Activated T-cell treated with anti-CD3 and anti-CD28 coated beads, Interleukin-2, amount 50 U/mL, for 24 hours (primary cell): Measurements from ENCODE around the gene TXNDC11.

ENCODE experiments used
- DNase-seq: peaks from one replicate; pipeline ENCODE4 v3.0.0-alpha.2; 2020
- H3K27ac Mint-ChIP-seq: 2 replicates; pipeline ENCODE4 v1.8.0; 2020; ENCODE audit warnings: mild to moderate bottlenecking, mixed read lengths
- H3K27me3 Mint-ChIP-seq: 2 replicates; pipeline ENCODE4 v1.8.0; 2020; ENCODE audit warnings: mixed read lengths
- H3K36me3 Mint-ChIP-seq: 2 replicates; pipeline ENCODE4 v1.8.0; 2020; ENCODE audit warnings: low read depth, mixed read lengths
- H3K4me1 Mint-ChIP-seq: 2 replicates; pipeline ENCODE4 v1.8.0; 2020; ENCODE audit warnings: low read depth, mixed read lengths
- H3K4me3 Mint-ChIP-seq: 2 replicates; pipeline ENCODE4 v1.8.0; 2020; ENCODE audit warnings: mild to moderate bottlenecking, moderate library complexity, mixed read lengths
- H3K9me3 Mint-ChIP-seq: 2 replicates; pipeline ENCODE4 v1.8.0; 2020; ENCODE audit warnings: mixed read lengths

Gene TXNDC11

GRCh38 chr16:11737713-11738112 lies 4.9 kb downstream of the TXNDC11 start:
- peaks cover 60% of the 10 kb centered on the region for H3K4me1 Mint-ChIP-seq
- no peak for DNase-seq
- H3K36me3 Mint-ChIP-seq, result peaks cover 81% of the 10 kb centered on the region
- no peak overlapping the region for H3K4me3 Mint-ChIP-seq
- no peaks in the 10 kb centered on the region for H3K27me3 Mint-ChIP-seq
- H3K9me3 Mint-ChIP-seq, result no peaks in the 10 kb centered on the region
- no peak overlapping the region for H3K27ac Mint-ChIP-seq

- Mint-ChIP-seq H3K4me1 (peaks cover 60% of the 10 kb centered on the region), H3K9me3 (no peaks in the 10 kb centered on the region), H3K27me3 (no peaks in the 10 kb centered on the region), H3K27ac (no peak overlapping the region), H3K36me3 (peaks cover 88% of the 10 kb centered on the region), H3K4me3 (no peak overlapping the region)
- no peak for DNase-seq
These were observed 5.8 kb downstream of the TXNDC11 start for GRCh38 chr16:11736903-11737302.

- H3K36me3 Mint-ChIP-seq, result peaks cover 90% of the 10 kb centered on the region
- peaks cover 55% of the 10 kb centered on the region for H3K4me1 Mint-ChIP-seq
- H3K9me3 Mint-ChIP-seq, result no peaks in the 10 kb centered on the region
- DNase-seq, result no peak
- H3K27ac Mint-ChIP-seq, result no peak overlapping the region
- H3K27me3 Mint-ChIP-seq, result no peaks in the 10 kb centered on the region
- H3K4me3 Mint-ChIP-seq, result no peak overlapping the region
These were observed 6.9 kb downstream of the TXNDC11 start for GRCh38 chr16:11735787-11736186.

GRCh38 chr16:11734653-11735043 lies 8.0 kb downstream of the TXNDC11 start:
- no peak for DNase-seq
- H3K27ac Mint-ChIP-seq, result no peak overlapping the region
- H3K27me3 Mint-ChIP-seq, result no peaks in the 10 kb centered on the region
- peaks cover 96% of the 10 kb centered on the region for H3K36me3 Mint-ChIP-seq
- no peaks in the 10 kb centered on the region for H3K9me3 Mint-ChIP-seq
- H3K4me3 Mint-ChIP-seq, result no peak overlapping the region
- peaks cover 52% of the 10 kb centered on the region for H3K4me1 Mint-ChIP-seq

GRCh38 chr16:11734025-11734652 lies 8.5 kb downstream of the TXNDC11 start:
- Mint-ChIP-seq H3K4me3 (no peak overlapping the region), H3K4me1 (peaks cover 52% of the 10 kb centered on the region), H3K27ac (peak overlapping the region; percentile 76), H3K27me3 (no peaks in the 10 kb centered on the region), H3K36me3 (peaks cover 96% of the 10 kb centered on the region), H3K9me3 (no peaks in the 10 kb centered on the region)
- no peak for DNase-seq

- Mint-ChIP-seq H3K36me3 (peaks cover 93% of the 10 kb centered on the region), H3K27me3 (no peaks in the 10 kb centered on the region), H3K9me3 (no peaks in the 10 kb centered on the region), H3K4me3 (no peak overlapping the region), H3K4me1 (peaks cover 45% of the 10 kb centered on the region), H3K27ac (no peak overlapping the region)
- no peak for DNase-seq
These were observed 11.4 kb downstream of the TXNDC11 start for GRCh38 chr16:11731222-11731621.

DNA sequence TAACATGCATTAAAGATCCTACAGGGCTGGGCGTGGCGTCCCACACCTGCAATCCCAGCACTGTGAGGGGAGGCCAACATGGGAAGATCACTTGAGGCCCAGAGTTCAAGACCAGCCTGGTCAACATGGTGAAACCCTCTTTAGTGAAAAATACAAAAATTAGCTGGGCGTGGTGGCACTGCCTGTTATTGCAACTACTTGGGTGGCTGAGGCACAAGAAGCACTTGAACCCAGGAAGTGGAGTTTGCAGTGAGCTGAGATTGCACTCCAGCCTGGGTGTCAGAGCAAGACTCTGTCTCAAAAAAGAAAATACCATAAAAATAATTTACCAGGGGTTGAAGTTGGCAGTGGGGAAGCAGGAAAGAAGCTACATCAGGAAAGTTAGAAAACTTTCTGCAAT lies 12.9 kb downstream of the TXNDC11 start:
- no peak for DNase-seq
- H3K9me3 Mint-ChIP-seq, result no peaks in the 10 kb centered on the region
- H3K27me3 Mint-ChIP-seq, result no peaks in the 10 kb centered on the region
- peaks cover 44% of the 10 kb centered on the region for H3K4me1 Mint-ChIP-seq
- H3K36me3 Mint-ChIP-seq, result peaks cover 94% of the 10 kb centered on the region
- peak overlapping the region; percentile 16 for H3K27ac Mint-ChIP-seq
- no peak overlapping the region for H3K4me3 Mint-ChIP-seq

DNA sequence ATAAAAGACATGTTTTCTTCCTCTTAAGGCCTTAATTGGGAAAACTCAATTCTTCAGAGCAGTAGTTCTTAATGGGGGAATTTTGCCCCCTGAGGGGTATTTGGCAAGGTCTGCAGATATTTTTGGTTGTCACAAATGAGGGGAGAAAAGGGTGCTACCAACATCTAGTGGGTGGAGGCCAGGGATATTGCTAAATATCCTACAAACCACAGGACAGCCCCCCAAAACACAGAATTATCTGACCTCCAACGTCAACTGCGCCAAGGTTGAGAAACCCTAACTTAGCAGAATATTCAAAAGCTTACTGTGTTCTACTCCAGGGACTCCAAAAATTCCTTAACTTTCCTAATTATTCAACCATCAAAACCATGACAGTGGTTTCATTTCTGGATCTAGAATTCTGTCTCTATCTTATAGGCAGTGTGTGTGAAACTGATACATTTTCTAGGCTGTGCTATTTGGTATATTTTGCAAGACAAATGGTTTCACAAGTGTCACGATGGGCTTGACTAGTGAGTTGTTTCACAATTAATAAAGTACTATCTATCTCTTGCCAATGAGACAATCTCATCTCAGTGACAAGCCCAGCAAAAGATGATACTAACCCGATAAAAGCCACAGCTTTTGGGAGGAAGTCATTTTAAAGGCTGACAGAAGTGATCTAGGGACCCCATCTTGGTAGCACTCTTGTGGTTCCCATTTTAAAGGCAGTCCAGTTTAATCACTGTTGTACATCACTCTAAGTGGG lies 14.7 kb downstream of the TXNDC11 start:
- no peaks in the 10 kb centered on the region for H3K27me3 Mint-ChIP-seq
- H3K4me1 Mint-ChIP-seq, result peaks cover 37% of the 10 kb centered on the region
- peak overlapping the region; percentile 32 for H3K27ac Mint-ChIP-seq
- no peak for DNase-seq
- peaks cover 94% of the 10 kb centered on the region for H3K36me3 Mint-ChIP-seq
- no peaks in the 10 kb centered on the region for H3K9me3 Mint-ChIP-seq
- H3K4me3 Mint-ChIP-seq, result no peak overlapping the region

GRCh38 chr16:11726008-11726407 lies 16.6 kb downstream of the TXNDC11 start:
- Mint-ChIP-seq H3K4me3 (no peak overlapping the region), H3K4me1 (peaks cover 37% of the 10 kb centered on the region), H3K27me3 (no peaks in the 10 kb centered on the region), H3K36me3 (peaks cover 89% of the 10 kb centered on the region), H3K9me3 (no peaks in the 10 kb centered on the region), H3K27ac (no peak overlapping the region)
- no peak for DNase-seq

GRCh38 chr16:11725457-11725856 lies 17.2 kb downstream of the TXNDC11 start:
- Mint-ChIP-seq H3K4me3 (no peak overlapping the region), H3K36me3 (peaks cover 88% of the 10 kb centered on the region), H3K9me3 (no peaks in the 10 kb centered on the region), H3K27ac (peak overlapping the region; percentile 53), H3K27me3 (no peaks in the 10 kb centered on the region), H3K4me1 (peaks cover 35% of the 10 kb centered on the region)
- no peak for DNase-seq

GRCh38 chr16:11722468-11722808 lies 20.2 kb downstream of the TXNDC11 start:
- no peaks in the 10 kb centered on the region for H3K27me3 Mint-ChIP-seq
- peaks cover 78% of the 10 kb centered on the region for H3K36me3 Mint-ChIP-seq
- DNase-seq, result no peak
- no peaks in the 10 kb centered on the region for H3K9me3 Mint-ChIP-seq
- H3K4me3 Mint-ChIP-seq, result no peak overlapping the region
- peak overlapping the region; percentile 29 for H3K27ac Mint-ChIP-seq
- peaks cover 16% of the 10 kb centered on the region for H3K4me1 Mint-ChIP-seq

DNA sequence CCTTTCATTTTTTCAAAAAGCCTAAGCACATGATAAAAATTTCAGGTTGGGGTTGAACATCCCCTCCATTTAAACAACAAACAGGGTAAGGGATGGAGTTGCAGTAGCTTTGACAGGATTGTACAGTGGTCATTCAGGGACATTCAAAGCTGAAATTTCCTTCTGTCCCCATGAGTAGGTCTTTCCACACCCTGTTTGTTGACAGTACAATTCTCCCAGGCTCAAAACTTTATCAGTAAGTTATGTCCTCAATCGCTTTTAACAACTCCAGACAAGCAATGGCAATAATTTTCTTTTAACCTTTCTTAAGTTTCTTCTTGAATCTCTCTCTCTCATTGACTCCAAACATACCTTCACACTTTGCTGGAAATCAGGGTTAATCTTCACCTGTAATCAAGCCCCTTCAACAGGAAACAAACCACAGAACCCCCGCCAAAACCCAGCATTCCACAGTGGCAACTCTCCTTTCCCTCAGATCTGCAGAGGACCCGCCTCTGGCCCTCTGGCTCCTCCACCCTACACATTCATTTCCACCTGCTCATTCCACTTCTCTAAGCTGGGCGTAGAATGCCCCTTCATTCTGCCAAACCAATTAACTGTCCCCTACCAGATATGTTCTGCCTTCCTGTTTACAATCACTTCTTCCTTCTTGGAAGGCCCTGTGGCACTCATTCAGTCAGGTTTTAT lies 20.7 kb downstream of the TXNDC11 start:
- DNase-seq, result no peak
- Mint-ChIP-seq H3K9me3 (no peaks in the 10 kb centered on the region), H3K4me1 (peaks cover 14% of the 10 kb centered on the region), H3K27ac (peak overlapping the region; percentile 29), H3K4me3 (no peak overlapping the region), H3K27me3 (no peaks in the 10 kb centered on the region), H3K36me3 (peaks cover 74% of the 10 kb centered on the region)

DNA sequence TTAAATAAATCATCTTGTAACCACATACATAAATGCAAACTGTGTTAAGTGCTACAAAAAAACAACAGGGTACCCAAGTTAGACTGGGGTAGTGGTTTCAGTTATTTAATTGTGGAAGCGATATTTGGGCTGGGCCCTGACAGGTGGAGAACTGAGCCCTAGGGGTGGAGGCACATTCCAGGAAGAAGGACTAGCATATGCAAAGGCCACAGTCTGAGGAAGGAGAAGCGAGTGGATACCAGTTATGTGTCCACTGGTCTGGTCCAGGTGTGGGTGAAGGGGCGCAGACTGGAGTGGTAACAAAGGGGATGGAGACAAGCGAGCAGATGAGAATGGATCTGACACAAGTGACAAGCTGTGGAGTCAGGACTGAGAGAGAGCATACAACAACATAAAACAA lies 22.9 kb downstream of the TXNDC11 start:
- DNase-seq, result no peak
- Mint-ChIP-seq H3K4me1 (peaks cover 14% of the 10 kb centered on the region), H3K4me3 (no peak overlapping the region), H3K36me3 (peaks cover 73% of the 10 kb centered on the region), H3K9me3 (no peaks in the 10 kb centered on the region), H3K27ac (peak overlapping the region; percentile 30), H3K27me3 (no peaks in the 10 kb centered on the region)

GRCh38 chr16:11719171-11719570 lies 23.5 kb downstream of the TXNDC11 start:
- Mint-ChIP-seq H3K27me3 (no peaks in the 10 kb centered on the region), H3K36me3 (peaks cover 72% of the 10 kb centered on the region), H3K9me3 (no peaks in the 10 kb centered on the region), H3K4me3 (no peak overlapping the region), H3K4me1 (peaks cover 17% of the 10 kb centered on the region), H3K27ac (peak overlapping the region; percentile 11)
- no peak for DNase-seq

GRCh38 chr16:11717811-11718210 lies 24.8 kb downstream of the TXNDC11 start:
- H3K4me1 Mint-ChIP-seq, result peaks cover 15% of the 10 kb centered on the region
- H3K36me3 Mint-ChIP-seq, result peaks cover 70% of the 10 kb centered on the region
- no peak overlapping the region for H3K4me3 Mint-ChIP-seq
- H3K9me3 Mint-ChIP-seq, result no peaks in the 10 kb centered on the region
- H3K27ac Mint-ChIP-seq, result peak overlapping the region; percentile 72
- DNase-seq, result no peak
- no peaks in the 10 kb centered on the region for H3K27me3 Mint-ChIP-seq
